Activated naive CD4-positive, alpha-beta T cell treated with anti-CD3 and anti-CD28 coated beads, Interleukin-2, amount 10 ng/mL, durations not matched to agents 7 days and 5 days (primary cell): ENCODE results near the gene NDUFB6.
"Not testable (repeated sequence)": the region's sequence is repeated elsewhere in the genome, so short reads cannot be mapped to it uniquely, and the experiment has no call there.

Experiments
- CTCF ChIA-PET: fragments of 350-600 bp; sonication (Branson Sonifier 250); formaldehyde crosslinking; loops from one replicate; lab custom pipeline; 2021; ENCODE audit warnings: antibody characterized with exemption; lab: Charles Lee
- DNase-seq: peaks from one replicate; pipeline ENCODE4 v3.0.0-alpha.2; 2020
- H3K27ac Mint-ChIP-seq: one replicate; pipeline ENCODE4 v1.8.0; 2021; ENCODE audit warnings: mild to moderate bottlenecking, moderate library complexity, mixed read lengths
- H3K27me3 Mint-ChIP-seq: one replicate; pipeline ENCODE4 v1.8.0; 2021; ENCODE audit warnings: mild to moderate bottlenecking, mixed read lengths
- H3K36me3 Mint-ChIP-seq: one replicate; pipeline ENCODE4 v1.8.0; 2021; ENCODE audit warnings: mixed read lengths
- H3K4me1 Mint-ChIP-seq: one replicate; pipeline ENCODE4 v1.8.0; 2021; ENCODE audit warnings: mixed read lengths
- H3K4me3 Mint-ChIP-seq: one replicate; pipeline ENCODE4 v1.8.0; 2021; ENCODE audit warnings: mild to moderate bottlenecking, moderate library complexity, mixed read lengths
- H3K9me3 Mint-ChIP-seq: one replicate; pipeline ENCODE4 v1.8.0; 2021; ENCODE audit warnings: mixed read lengths

Gene NDUFB6

DNA sequence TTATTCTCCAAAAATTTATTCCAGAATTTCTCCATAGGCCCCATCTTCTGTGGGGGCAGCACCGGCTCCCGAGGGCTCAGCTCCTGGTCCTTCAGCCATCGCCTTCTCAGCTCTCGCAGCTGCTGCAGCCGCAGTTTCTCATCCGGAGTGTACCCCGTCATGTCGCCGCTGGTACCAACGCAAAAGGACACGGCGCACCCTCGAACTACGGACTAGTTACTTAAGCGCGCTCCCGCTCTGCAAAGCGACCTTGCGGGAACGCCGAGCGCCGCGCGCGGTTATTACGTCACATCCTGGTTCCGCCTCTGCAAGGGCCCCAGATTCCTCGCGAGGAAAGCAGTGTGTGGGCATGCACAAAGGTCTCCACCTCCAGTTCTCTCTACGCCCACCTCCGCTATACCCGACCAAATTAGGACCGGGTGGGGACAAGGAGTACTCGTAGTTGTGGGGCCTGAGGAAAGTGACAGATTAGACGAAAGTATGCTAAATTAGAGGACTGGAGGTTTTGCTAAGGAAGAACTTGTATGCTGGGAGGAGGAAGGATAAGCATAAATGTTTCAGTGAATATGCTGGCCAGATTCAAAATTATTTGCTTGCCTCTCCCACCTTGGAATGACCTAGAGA is at the start of gene NDUFB6:
NDUFB6 (minus strand) TSS at position 260 of the 624 bp plus-strand sequence; CDS start at position 161, 99 bp downstream.
- peak within 1 kb of the TSS; percentile 98 for H3K4me3 Mint-ChIP-seq
- peaks cover 9% of the 10 kb centered on the region for H3K36me3 Mint-ChIP-seq
- CTCF ChIA-PET = interaction anchor here (0.9 to 14.1 kb wide), 14 partner anchors 9 to 196 kb away, joined by 3 to 421 read pairs (median 7); partner anchors contain the start of genes ACO1, RIGI, SMIM27 and TOPORS

DNA sequence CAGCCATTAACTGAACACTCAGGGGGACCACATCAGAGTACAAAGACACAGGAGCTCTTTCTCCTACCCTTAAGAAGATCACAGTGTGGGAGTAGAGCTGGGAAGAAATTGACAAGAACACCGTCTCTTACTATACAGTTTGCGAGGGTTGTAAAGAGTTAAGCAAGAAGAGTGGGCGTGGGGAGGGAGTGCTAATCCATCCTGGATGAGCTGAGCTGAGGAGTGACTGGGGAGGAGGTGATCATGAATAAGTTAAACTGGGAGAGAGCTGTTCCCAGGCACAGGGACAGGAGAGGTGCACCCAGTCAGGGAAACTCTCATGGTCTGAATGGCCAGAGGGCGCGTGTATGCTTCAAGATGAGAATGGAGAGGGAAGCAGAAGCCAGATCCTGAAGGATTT is 45.3 kb upstream of the NDUFB6 start:
- no peak for DNase-seq
- H3K9me3 Mint-ChIP-seq = no peaks in the 10 kb centered on the region
- H3K27me3 Mint-ChIP-seq = peaks cover 11% of the 10 kb centered on the region
- CTCF ChIA-PET = no interaction called here
- no peak overlapping the region for H3K27ac Mint-ChIP-seq
- no peak overlapping the region for H3K4me3 Mint-ChIP-seq
- no peaks in the 10 kb centered on the region for H3K4me1 Mint-ChIP-seq
- no peaks in the 10 kb centered on the region for H3K36me3 Mint-ChIP-seq

More for the DNA sequence above, at the start of gene NDUFB6:
- peak; percentile 98 for DNase-seq
- H3K4me1 Mint-ChIP-seq = peaks cover 30% of the 10 kb centered on the region
- H3K9me3 Mint-ChIP-seq = no peaks in the 10 kb centered on the region
- H3K27ac Mint-ChIP-seq = peak within 1 kb of the TSS; percentile 99
- no peaks in the 10 kb centered on the region for H3K27me3 Mint-ChIP-seq

DNA sequence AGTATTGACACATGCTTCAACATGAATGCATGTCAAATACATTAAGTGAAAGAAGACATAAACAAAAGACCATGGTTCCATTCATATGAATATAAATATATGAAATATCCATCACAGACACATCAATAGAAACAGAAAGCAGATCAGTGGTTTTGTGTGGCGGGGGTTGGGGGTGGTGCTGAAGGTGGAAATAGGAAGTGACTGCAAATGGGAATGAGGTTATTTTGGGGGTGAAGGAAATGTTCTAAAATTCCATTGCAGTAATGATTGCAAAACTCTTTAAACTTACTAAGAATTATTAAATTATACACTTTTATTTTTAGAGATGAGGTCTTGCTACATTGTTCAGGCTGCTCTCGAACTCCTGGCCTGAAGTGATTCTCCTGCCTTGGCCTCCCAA is 33.9 kb upstream of the NDUFB6 start:
- peaks cover 8% of the 10 kb centered on the region for H3K27me3 Mint-ChIP-seq
- peaks cover 2% of the 10 kb centered on the region for H3K9me3 Mint-ChIP-seq
- H3K27ac Mint-ChIP-seq = no peak overlapping the region
- no peak for DNase-seq
- CTCF ChIA-PET = no interaction called here
- H3K4me3 Mint-ChIP-seq = no peak overlapping the region
- H3K36me3 Mint-ChIP-seq = no peaks in the 10 kb centered on the region
- H3K4me1 Mint-ChIP-seq = peaks cover 2% of the 10 kb centered on the region

DNA sequence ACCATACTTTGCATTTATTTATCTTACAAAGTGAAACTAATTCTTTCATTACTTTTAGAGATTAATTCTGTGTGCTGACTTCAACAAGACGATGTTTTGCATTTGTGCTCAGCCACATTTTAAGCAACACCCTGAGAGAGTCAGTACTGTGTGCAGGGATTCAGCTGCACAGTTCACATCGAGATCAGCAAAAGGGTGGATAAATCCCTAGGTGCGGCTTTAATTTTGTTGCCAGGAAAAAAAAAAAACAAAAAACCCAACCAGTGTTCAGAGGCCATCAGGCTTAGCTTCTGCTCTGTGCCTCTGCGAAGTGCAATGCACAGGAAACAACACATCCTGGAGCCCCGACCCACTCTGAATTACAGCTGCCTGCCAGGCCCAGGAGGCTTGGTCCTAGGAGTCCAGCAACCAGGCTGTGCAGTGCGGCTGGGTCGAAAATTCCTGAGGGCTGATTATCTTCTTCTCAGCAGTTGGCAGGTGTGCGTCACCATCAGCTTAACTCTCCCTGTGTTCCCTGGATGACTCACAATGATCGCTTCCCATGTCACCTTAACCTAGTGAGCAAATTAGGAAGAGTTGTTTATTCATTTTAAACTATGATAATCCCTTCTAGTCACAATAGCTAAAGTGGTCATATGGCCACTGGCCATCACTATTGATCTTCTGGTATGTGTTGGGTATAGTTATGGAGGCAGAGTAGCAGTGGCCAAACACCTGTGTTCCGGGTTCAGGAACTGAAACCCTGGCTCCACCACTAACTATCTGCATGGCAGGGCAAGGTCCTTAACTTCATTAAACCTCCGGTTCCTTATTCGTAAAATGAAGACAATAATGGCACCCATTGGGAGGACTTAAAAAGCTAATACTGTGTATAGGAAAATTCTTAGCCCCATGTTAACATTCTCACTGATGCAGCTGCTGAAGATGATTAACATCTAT is 31.2 kb upstream of the NDUFB6 start:
- CTCF ChIA-PET = interaction anchor here (1.0 to 2.4 kb wide), 2 partner anchors 16 to 24 kb away, joined by 3 to 7 read pairs; no protein-coding TSS in a partner anchor
- peaks cover 14% of the 10 kb centered on the region for H3K27me3 Mint-ChIP-seq
- no peak overlapping the region for H3K4me3 Mint-ChIP-seq
- H3K9me3 Mint-ChIP-seq = peaks cover 2% of the 10 kb centered on the region
- DNase-seq = no peak
- no peaks in the 10 kb centered on the region for H3K36me3 Mint-ChIP-seq
- no peak overlapping the region for H3K27ac Mint-ChIP-seq
- peaks cover 2% of the 10 kb centered on the region for H3K4me1 Mint-ChIP-seq

DNA sequence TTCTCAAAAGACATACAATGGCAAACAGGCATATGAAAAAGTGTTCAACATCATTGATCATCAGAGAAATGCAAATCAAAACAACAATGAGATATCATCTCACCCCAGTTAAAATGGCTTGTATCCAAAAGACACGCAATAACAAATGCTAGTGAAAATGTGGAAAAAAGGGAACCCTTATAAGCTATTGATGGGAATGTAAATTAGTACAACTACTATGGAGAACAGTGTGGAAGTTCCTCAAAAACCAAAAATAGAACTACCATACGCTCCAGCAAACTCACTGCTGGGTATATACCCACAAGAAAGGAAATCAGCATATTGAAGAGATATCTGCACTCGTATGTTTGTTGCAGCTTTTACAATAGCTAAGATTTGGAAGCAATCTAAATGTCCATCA is 26.1 kb upstream of the NDUFB6 start:
- not testable (repeated sequence) for H3K27ac Mint-ChIP-seq, H3K27me3 Mint-ChIP-seq, H3K9me3 Mint-ChIP-seq, H3K4me3 Mint-ChIP-seq, DNase-seq, H3K36me3 Mint-ChIP-seq, H3K4me1 Mint-ChIP-seq
- CTCF ChIA-PET = interaction anchor here (0.6 to 0.7 kb wide), 2 partner anchors 217 to 220 kb away, joined by 3 read pairs; no protein-coding TSS in a partner anchor

DNA sequence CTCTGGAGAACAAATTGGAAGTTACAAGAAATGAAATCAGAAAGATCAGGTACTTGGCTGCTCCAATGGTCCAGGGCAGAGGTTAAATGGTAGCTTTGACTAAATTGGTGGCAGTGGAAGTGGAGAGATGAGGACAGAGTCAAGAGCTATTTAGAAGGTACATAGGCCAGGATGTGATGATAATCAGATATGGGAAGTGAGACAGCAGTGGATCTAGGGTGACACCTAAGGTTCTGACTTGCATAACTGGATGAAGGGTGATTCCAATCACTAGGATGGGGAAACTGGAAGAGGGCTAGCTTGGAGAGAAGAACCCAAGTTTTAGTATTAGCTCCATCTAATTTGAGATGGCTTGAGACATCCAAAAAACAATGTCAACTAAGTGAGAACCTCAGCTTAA is 24.0 kb upstream of the NDUFB6 start:
- DNase-seq = no peak
- H3K9me3 Mint-ChIP-seq = no peaks in the 10 kb centered on the region
- H3K4me1 Mint-ChIP-seq = no peaks in the 10 kb centered on the region
- CTCF ChIA-PET = interaction anchor here (0.7 kb wide), 1 partner anchor 15 kb away, joined by 3 read pairs; no protein-coding TSS in a partner anchor
- H3K27me3 Mint-ChIP-seq = peaks cover 9% of the 10 kb centered on the region
- H3K27ac Mint-ChIP-seq = no peak overlapping the region
- H3K36me3 Mint-ChIP-seq = no peaks in the 10 kb centered on the region
- H3K4me3 Mint-ChIP-seq = no peak overlapping the region

DNA sequence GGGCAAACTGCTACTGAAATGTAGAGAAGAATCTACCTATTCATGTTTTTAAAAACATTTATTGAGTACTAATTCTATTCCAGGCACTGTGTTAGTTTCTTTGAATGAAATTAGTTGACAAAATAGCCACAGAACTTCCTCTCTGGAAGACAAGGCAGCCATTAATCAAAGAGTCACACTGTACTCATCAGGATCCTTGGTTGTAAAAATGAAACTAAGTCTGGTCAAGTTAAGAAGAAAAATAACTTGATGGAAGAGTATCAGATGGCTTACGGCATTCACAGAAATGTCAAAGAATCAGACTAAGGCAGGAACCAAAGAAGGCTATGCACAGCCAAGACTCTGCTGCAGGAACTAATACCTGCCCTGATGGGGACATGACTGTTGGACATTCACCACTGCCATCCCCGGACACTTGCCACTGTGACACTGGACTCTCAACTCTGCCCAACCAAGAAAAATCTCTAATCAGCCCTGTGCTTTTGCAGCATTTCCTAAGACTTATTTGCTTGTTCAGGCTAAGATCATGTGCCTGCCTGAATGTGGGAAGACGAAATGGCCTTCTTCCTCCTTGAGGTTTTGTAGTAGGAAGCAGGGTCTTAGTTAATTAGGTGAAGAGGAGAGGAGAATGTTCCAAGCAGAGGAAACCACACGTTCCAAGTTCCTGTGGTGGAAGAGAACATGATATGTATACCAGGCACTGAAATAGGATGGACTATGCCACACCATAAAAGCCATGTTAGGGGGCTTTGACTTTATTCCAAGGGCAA is 23.3 kb upstream of the NDUFB6 start:
- no peaks in the 10 kb centered on the region for H3K36me3 Mint-ChIP-seq
- H3K4me3 Mint-ChIP-seq = no peak overlapping the region
- CTCF ChIA-PET = interaction anchor here (0.7 to 1.0 kb wide), 2 partner anchors 14 to 17 kb away, joined by 3 to 4 read pairs; no protein-coding TSS in a partner anchor
- no peak overlapping the region for H3K27ac Mint-ChIP-seq
- H3K27me3 Mint-ChIP-seq = peaks cover 6% of the 10 kb centered on the region
- no peaks in the 10 kb centered on the region for H3K9me3 Mint-ChIP-seq
- DNase-seq = no peak
- no peaks in the 10 kb centered on the region for H3K4me1 Mint-ChIP-seq

DNA sequence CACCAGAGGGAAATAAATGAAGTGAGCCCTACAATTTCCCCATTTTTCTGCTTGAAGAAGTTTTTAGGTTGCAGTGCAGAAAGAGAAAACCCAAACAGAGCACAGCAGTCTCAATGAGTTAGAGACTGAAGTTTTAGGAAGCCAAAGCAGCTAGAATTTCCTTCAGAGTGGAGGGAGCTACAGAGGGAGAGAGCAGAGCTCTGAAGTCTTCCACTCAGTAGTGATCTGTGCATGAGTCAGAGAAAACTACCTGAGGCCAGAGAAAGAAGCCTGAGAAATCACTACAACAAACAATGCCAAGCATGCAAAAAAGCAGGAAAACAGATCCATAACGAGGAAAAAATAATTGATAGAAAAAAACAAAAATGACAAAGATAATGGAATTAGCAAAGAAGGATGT is 17.9 kb upstream of the NDUFB6 start:
- Mint-ChIP-seq H3K36me3 (no peaks in the 10 kb centered on the region), H3K4me3 (no peak overlapping the region), H3K4me1 (no peaks in the 10 kb centered on the region), H3K27ac (no peak overlapping the region), H3K9me3 (no peaks in the 10 kb centered on the region), H3K27me3 (peaks cover 10% of the 10 kb centered on the region)
- CTCF ChIA-PET = interaction anchor here (0.6 to 6.6 kb wide), 3 partner anchors 11 to 289 kb away, joined by 3 to 46 read pairs (median 43); no protein-coding TSS in a partner anchor
- no peak for DNase-seq

DNA sequence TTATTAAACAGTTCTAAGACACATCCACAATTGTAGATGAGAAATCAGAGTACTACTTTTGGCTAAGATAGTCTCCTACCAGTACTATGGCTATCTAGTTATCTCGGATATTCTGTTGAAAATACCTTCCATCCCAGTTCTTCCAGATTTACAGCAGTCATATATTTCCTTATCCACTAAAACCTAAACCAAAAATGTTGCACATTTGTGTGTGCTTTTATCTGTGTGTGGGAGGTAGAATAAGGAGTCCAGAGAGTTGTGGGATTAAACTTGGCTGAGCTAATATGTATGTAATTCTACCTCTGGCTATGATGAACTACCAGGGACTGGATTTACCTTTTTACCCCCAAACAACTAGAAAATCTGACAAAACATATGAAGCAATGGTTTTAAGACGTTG is 17.5 kb upstream of the NDUFB6 start:
- Mint-ChIP-seq H3K27ac (no peak overlapping the region), H3K4me3 (no peak overlapping the region), H3K27me3 (peaks cover 12% of the 10 kb centered on the region), H3K36me3 (no peaks in the 10 kb centered on the region), H3K9me3 (no peaks in the 10 kb centered on the region), H3K4me1 (no peaks in the 10 kb centered on the region)
- DNase-seq = no peak
- CTCF ChIA-PET = interaction anchor here (0.6 to 6.6 kb wide), 3 partner anchors 10 to 289 kb away, joined by 3 to 46 read pairs (median 43); no protein-coding TSS in a partner anchor

DNA sequence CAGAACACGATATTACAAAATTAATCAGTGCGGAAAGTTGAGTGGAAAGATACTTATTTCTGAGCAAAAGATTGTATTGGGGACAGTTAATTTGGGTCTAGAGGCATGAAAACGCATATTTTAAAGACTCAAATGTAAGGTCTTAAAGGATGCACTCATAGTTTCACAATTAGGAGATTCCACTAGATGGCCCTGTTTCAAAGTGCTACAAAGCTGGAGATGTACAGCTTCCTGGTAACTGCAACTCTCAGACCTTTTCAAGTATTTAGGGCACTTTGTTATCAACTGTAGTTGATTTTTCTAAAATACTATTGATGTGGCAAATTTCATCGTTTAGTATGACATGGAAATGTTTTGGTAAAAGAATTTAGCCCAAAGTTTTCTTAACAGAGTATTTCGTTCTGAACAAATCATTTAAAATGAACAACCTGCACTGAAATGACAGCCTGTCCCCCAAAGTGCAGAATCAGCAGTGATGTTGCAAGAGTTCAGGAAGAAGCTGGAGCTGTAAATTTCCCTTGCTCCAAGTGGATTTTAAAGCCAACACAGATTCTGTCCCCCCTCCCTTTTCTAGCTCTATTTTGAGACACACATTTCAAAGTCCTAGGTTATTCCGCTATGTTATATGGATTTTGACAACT is 16.2 kb upstream of the NDUFB6 start:
- Mint-ChIP-seq H3K27ac (no peak overlapping the region), H3K9me3 (no peaks in the 10 kb centered on the region), H3K4me1 (no peaks in the 10 kb centered on the region), H3K36me3 (no peaks in the 10 kb centered on the region), H3K4me3 (no peak overlapping the region), H3K27me3 (peaks cover 12% of the 10 kb centered on the region)
- DNase-seq = no peak
- CTCF ChIA-PET = interaction anchor here (0.8 to 6.6 kb wide), 10 partner anchors 9 to 383 kb away, joined by 3 to 46 read pairs (median 8); partner anchors contain the start of gene ACO1

DNA sequence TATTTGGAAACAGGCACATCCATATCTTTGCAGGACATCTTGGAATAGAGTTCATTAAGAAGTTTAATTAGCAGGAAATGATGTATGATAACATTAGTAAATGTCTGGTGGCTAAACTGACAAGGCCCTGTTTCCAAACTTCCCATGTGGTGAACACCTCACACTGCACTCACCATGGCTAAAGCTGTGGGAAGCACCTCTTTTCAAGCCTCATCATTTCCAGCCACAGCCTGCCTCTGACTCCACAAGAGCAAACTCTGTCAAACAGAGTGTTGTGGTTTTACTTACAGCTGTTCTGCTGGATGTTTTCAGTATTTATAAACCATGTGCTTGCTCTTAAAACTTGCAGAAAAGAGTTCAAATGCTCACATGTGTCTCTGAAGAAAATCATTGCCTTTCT is 14.9 kb upstream of the NDUFB6 start:
- Mint-ChIP-seq H3K4me3 (no peak overlapping the region), H3K36me3 (no peaks in the 10 kb centered on the region), H3K9me3 (no peaks in the 10 kb centered on the region), H3K27ac (no peak overlapping the region), H3K4me1 (no peaks in the 10 kb centered on the region), H3K27me3 (peaks cover 12% of the 10 kb centered on the region)
- DNase-seq = no peak
- CTCF ChIA-PET = interaction anchor here (2.0 to 6.6 kb wide), 6 partner anchors 8 to 385 kb away, joined by 7 to 46 read pairs (median 26); partner anchors contain the start of gene ACO1

DNA sequence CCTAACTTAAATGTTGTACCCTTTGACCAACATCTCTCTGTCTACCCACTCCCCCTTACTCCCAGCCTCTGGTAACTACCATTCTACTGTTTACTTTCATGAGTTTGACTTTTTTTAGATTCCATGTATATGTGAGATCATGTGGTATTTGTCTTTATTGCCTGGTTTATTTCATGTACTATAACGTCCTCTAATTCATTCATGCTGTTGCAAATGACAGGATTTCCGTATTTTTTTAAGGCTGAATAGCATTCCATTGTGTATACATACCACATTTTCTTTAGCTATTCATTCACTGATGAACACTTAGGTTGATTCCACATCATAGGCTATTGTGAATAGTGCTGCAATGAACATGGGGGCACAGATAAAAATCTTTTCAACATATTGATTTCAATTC is 11.8 kb upstream of the NDUFB6 start:
- Mint-ChIP-seq H3K36me3 (no peaks in the 10 kb centered on the region), H3K27ac (no peak overlapping the region), H3K4me1 (no peaks in the 10 kb centered on the region), H3K4me3 (no peak overlapping the region), H3K9me3 (no peaks in the 10 kb centered on the region), H3K27me3 (peaks cover 9% of the 10 kb centered on the region)
- DNase-seq = no peak
- CTCF ChIA-PET = interaction anchor here (1.4 to 14.1 kb wide), 3 partner anchors 12 to 384 kb away, joined by 3 to 421 read pairs (median 3); no protein-coding TSS in a partner anchor
